ENCODE data around the gene CIAO3. TPM values are rescaled to one million over a fixed set of nuclear protein-coding genes. Genes with fewer than 3 reads are reported as not detected.

The CIAO3 gene
- total RNA-seq, 1 experiment from 2014 or later: 21.9 TPM

DNA sequence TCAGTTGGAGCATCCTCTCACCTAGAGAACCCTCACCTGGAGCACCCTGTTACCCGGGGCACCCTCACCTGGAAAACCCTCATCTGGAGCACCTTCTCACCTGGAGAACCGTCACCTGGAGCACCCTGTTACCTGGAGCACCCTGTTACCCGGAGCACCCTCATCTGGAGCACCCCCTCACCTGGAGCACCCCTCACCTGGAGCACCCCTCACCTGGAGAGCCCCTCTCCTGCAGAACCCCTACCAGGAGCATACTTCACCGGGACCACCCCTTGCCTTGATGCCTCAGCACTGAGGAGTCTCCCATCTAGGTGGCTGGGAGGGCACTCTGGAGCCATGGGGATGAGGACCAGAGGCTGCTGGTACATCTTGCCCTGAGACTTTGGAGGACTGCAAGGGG lies 31.8 kb downstream of the CIAO3 start:
- no peaks in the 10 kb centered on the region for H3K79me1 ChIP-seq (ENCODE audit: insufficient read depth, low read depth, low read length, poor library complexity, severe bottlenecking)
- no peak overlapping the region for H2BK5ac ChIP-seq (ENCODE audit: insufficient read length, low read length)
- Mint-ChIP-seq H3K27ac (no peak overlapping the region), H3K4me3 (no peak overlapping the region), H3K36me3 (ENCODE audit: insufficient read depth in 1 of 3, low read depth in 3 of 3) (no peaks in the 10 kb centered on the region), H3K9me3 (peaks cover 0 to 2% of the 10 kb centered on the region in 2 experiments; a peak in 2 of 5 replicates), H3K27me3 (ENCODE audit: low read depth) (peaks cover 81% of the 10 kb centered on the region), H3K4me1 (peaks cover 3 to 10% of the 10 kb centered on the region in 2 experiments; a peak in 3 of 4 replicates)
- no peak overlapping the region for H2AK5ac ChIP-seq (ENCODE audit: insufficient read length, low read length)
- H4K8ac ChIP-seq (replicated peaks; ENCODE audit: insufficient read length, low read depth, low read length): no peak overlapping the region
- H3K18ac ChIP-seq (ENCODE audit: insufficient read length, low read depth, low read length): no peak overlapping the region
- no peaks in the 10 kb centered on the region for H3K79me2 ChIP-seq (ENCODE audit: insufficient read depth, low read length)
- DNase-seq: no peak
- no peak overlapping the region for H2BK15ac ChIP-seq (ENCODE audit: low read depth, low read length)
- no peaks in the 10 kb centered on the region for H3K9me3 ChIP-seq (ENCODE audit: control insufficient read depth, low read depth, low read length)
- H2BK12ac ChIP-seq (ENCODE audit: insufficient read length, low read depth, low read length): no peak overlapping the region
- no peaks in the 10 kb centered on the region for H4K20me1 ChIP-seq (ENCODE audit: control insufficient read depth, insufficient read depth, insufficient read length)
- H4K91ac ChIP-seq (ENCODE audit: insufficient read length, low read depth, low read length): no peak overlapping the region
- no peak for TF ChIP-seq CTCF (conservative IDR thresholded peaks at IDR 0.05)
- H2BK120ac ChIP-seq (ENCODE audit: low read depth, low read length, poor library complexity, severe bottlenecking): no peak overlapping the region
- no peak overlapping the region for H3K9ac ChIP-seq (ENCODE audit: extremely low read depth, insufficient read length, low read length)
- no peak overlapping the region for H3K27ac ChIP-seq (ENCODE audit: insufficient read length, low read depth, low read length)
- no peak overlapping the region for H2BK20ac ChIP-seq (ENCODE audit: low read depth, low read length, poor library complexity, severe bottlenecking)
- H3K4me1 ChIP-seq (ENCODE audit: insufficient read depth, low read length): no peaks in the 10 kb centered on the region
- H3K4ac ChIP-seq (ENCODE audit: low read depth, low read length): no peak overlapping the region
- peaks cover 4% of the 10 kb centered on the region for H3K23me2 ChIP-seq (ENCODE audit: insufficient read length, low read depth, low read length, poor library complexity, severe bottlenecking)
- no peak overlapping the region for H4K5ac ChIP-seq (ENCODE audit: insufficient read length, low read depth, low read length)
- H3K14ac ChIP-seq (ENCODE audit: insufficient read depth, low read length): no peak overlapping the region
- no peak overlapping the region for H3K23ac ChIP-seq (ENCODE audit: insufficient read length, low read depth, low read length)
- no peak overlapping the region for H2AFZ ChIP-seq (ENCODE audit: low read length)
- H3K56ac ChIP-seq (ENCODE audit: insufficient read length, low read depth, low read length): no peak overlapping the region
- no CpG with 5 or more reads among the region's 4 CpGs for WGBS (ENCODE audit: extremely low coverage, insufficient read length, low lambda C conversion rate)
- H3T11ph ChIP-seq (ENCODE audit: low read length): no peak overlapping the region
- no peak overlapping the region for H3K4me2 ChIP-seq (ENCODE audit: insufficient read depth, insufficient read length, low read length)
- peaks cover 24% of the 10 kb centered on the region; the same call in 1 of the 2 replicates for H3K27me3 ChIP-seq (ENCODE audit: insufficient read depth, low read length)

All from H9 (cell line).